ENCODE results near the gene MACC1.

MACC1 gene

GRCh38 chr7:20203316-20203715 is 13.9 kb downstream of the MACC1 start:
- Histone ChIP-seq H3K4me1 (ENCODE audit: insufficient read depth, low read length) (peaks cover 12% of the 10 kb centered on the region), H3K27ac (ENCODE audit: low read depth, low read length) (no peak overlapping the region), H3K27me3 (ENCODE audit: insufficient read depth, low read length) (no peaks in the 10 kb centered on the region), H3K36me3 (ENCODE audit: insufficient read depth, low read length) (no peaks in the 10 kb centered on the region), H3K9me3 (ENCODE audit: insufficient read depth, low read depth, low read length) (peaks cover 5% of the 10 kb centered on the region; the same call in 1 of the 2 replicates), H3K9ac (ENCODE audit: low read depth, low read length) (no peak overlapping the region), H3K4me3 (ENCODE audit: low read length) (no peak overlapping the region)
- 92% methylated on average over 4 of the region's 4 CpGs for WGBS

- Histone ChIP-seq H3K9me3 (ENCODE audit: insufficient read depth, low read depth, low read length) (no peaks in the 10 kb centered on the region), H3K36me3 (ENCODE audit: insufficient read depth, low read length) (no peaks in the 10 kb centered on the region), H3K27me3 (ENCODE audit: insufficient read depth, low read length) (no peaks in the 10 kb centered on the region), H3K27ac (ENCODE audit: low read depth, low read length) (no peak overlapping the region), H3K4me3 (ENCODE audit: low read length) (no peak overlapping the region), H3K4me1 (ENCODE audit: insufficient read depth, low read length) (peaks cover 21% of the 10 kb centered on the region), H3K9ac (ENCODE audit: low read depth, low read length) (no peak overlapping the region)
- 61% methylated on average over 3 of the region's 3 CpGs for WGBS
These were observed 15.8 kb downstream of the MACC1 start for GRCh38 chr7:20201380-20201779.

DNA sequence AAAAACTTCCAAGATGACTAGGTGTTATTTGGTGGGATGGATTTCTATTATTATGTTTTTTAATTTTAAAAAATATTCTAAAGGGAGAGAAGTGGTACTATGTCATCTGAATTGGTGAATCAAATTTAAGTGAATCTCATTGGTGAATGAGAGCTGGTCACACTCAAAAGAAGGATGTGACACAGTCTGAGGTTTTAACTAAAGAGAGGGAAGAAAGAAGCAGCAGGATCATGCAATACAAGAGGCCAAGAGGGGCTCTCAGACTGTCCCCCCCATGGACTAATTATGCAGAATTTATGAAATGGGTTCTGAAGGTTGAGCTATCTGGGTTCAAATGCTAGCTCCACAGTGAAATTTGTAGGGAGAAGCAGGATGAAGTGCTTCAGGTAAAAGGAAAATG is 16.2 kb downstream of the MACC1 start:
- no peaks in the 10 kb centered on the region for H3K9me3 ChIP-seq (ENCODE audit: insufficient read depth, low read depth, low read length)
- H3K27me3 ChIP-seq (ENCODE audit: insufficient read depth, low read length) = no peaks in the 10 kb centered on the region
- H3K4me3 ChIP-seq (ENCODE audit: low read length) = no peak overlapping the region
- no peaks in the 10 kb centered on the region for H3K36me3 ChIP-seq (ENCODE audit: insufficient read depth, low read length)
- H3K4me1 ChIP-seq (ENCODE audit: insufficient read depth, low read length) = peaks cover 21% of the 10 kb centered on the region
- H3K9ac ChIP-seq (ENCODE audit: low read depth, low read length) = no peak overlapping the region
- no peak overlapping the region for H3K27ac ChIP-seq (ENCODE audit: low read depth, low read length)

DNA sequence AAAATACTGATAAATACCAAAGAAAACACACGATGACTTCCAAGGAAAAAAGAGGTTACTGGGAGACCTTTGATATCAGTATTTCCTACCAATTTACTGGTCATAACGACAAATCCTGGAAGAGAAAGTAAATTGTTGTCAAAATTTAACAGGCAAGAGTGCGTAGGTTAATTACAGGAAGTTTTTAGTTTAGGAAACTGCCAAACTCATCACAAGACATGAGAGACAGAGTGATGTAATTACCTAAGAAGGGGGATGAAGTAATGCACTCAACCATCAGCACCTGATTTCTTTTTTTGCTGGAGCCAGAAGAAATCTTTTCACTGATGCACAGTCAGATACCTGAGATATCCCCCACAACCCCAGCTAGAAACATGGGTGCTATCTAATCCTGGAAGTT is 16.8 kb downstream of the MACC1 start:
- Histone ChIP-seq H3K4me1 (ENCODE audit: insufficient read depth, low read length) (peaks cover 21% of the 10 kb centered on the region), H3K36me3 (ENCODE audit: insufficient read depth, low read length) (no peaks in the 10 kb centered on the region), H3K4me3 (ENCODE audit: low read length) (no peak overlapping the region), H3K9me3 (ENCODE audit: insufficient read depth, low read depth, low read length) (no peaks in the 10 kb centered on the region), H3K27me3 (ENCODE audit: insufficient read depth, low read length) (no peaks in the 10 kb centered on the region), H3K9ac (ENCODE audit: low read depth, low read length) (no peak overlapping the region), H3K27ac (ENCODE audit: low read depth, low read length) (no peak overlapping the region)
- 94% methylated on average over 3 of the region's 3 CpGs for WGBS

DNA sequence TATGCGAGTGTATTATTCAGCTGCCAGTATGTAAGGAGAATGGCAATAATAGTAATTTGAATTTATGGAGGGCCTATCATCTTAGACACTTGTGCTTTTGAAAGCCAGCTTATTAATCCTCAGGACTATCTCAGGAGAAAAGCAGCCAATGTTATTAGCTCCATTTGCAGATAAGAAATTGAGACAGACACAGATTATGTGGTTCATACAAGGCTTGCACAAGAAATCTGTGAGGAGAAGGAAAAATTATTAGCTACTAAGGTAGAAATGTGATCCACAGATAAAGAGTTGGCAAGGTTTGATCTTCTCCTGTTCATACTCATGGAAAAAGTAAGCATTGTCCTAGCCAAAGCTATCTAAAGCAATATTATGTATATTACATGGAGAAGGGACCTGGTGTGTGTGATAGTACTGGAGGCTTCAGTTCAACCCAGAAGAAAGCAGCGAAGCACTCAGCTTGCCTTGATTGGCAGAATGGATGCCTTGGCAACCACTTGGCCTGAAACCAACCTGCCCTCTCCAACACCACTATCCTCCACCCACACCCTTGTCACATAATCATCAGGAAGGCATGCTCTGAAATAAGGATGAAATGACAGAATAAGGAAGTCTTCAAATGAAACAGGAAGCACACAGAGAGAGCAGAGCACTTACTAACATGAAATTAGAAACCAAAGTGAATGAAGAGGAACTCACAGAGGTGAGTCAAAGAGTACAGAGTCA is 18.0 kb downstream of the MACC1 start:
- no peak overlapping the region for H3K27ac ChIP-seq (ENCODE audit: low read depth, low read length)
- no peaks in the 10 kb centered on the region for H3K27me3 ChIP-seq (ENCODE audit: insufficient read depth, low read length)
- 97% methylated on average over 2 of the region's 2 CpGs for WGBS
- H3K9me3 ChIP-seq (ENCODE audit: insufficient read depth, low read depth, low read length) = no peaks in the 10 kb centered on the region
- no peaks in the 10 kb centered on the region for H3K36me3 ChIP-seq (ENCODE audit: insufficient read depth, low read length)
- H3K4me3 ChIP-seq (ENCODE audit: low read length) = no peak overlapping the region
- peaks cover 27% of the 10 kb centered on the region for H3K4me1 ChIP-seq (ENCODE audit: insufficient read depth, low read length)
- no peak overlapping the region for H3K9ac ChIP-seq (ENCODE audit: low read depth, low read length)

- H3K27ac ChIP-seq (ENCODE audit: low read depth, low read length) = no peak overlapping the region
- no peak overlapping the region for H3K4me3 ChIP-seq (ENCODE audit: low read length)
- WGBS = 88% methylated on average over 1 of the region's 1 CpG
- H3K9ac ChIP-seq (ENCODE audit: low read depth, low read length) = no peak overlapping the region
- H3K27me3 ChIP-seq (ENCODE audit: insufficient read depth, low read length) = no peaks in the 10 kb centered on the region
- peaks cover 29% of the 10 kb centered on the region for H3K4me1 ChIP-seq (ENCODE audit: insufficient read depth, low read length)
- no peaks in the 10 kb centered on the region for H3K9me3 ChIP-seq (ENCODE audit: insufficient read depth, low read depth, low read length)
- H3K36me3 ChIP-seq (ENCODE audit: insufficient read depth, low read length) = no peaks in the 10 kb centered on the region
These were observed 18.9 kb downstream of the MACC1 start for GRCh38 chr7:20198260-20198659.

GRCh38 chr7:20197837-20198236 is 19.3 kb downstream of the MACC1 start:
- H3K27me3 ChIP-seq (ENCODE audit: insufficient read depth, low read length) = no peaks in the 10 kb centered on the region
- no peak overlapping the region for H3K9ac ChIP-seq (ENCODE audit: low read depth, low read length)
- H3K36me3 ChIP-seq (ENCODE audit: insufficient read depth, low read length) = no peaks in the 10 kb centered on the region
- no peak overlapping the region for H3K4me3 ChIP-seq (ENCODE audit: low read length)
- peaks cover 29% of the 10 kb centered on the region for H3K4me1 ChIP-seq (ENCODE audit: insufficient read depth, low read length)
- no peaks in the 10 kb centered on the region for H3K9me3 ChIP-seq (ENCODE audit: insufficient read depth, low read depth, low read length)
- H3K27ac ChIP-seq (ENCODE audit: low read depth, low read length) = no peak overlapping the region

GRCh38 chr7:20197125-20197748 is 19.9 kb downstream of the MACC1 start:
- no peaks in the 10 kb centered on the region for H3K27me3 ChIP-seq (ENCODE audit: insufficient read depth, low read length)
- no peak overlapping the region for H3K4me3 ChIP-seq (ENCODE audit: low read length)
- WGBS = 89% methylated on average over 4 of the region's 4 CpGs
- H3K9me3 ChIP-seq (ENCODE audit: insufficient read depth, low read depth, low read length) = no peaks in the 10 kb centered on the region
- no peak overlapping the region for H3K9ac ChIP-seq (ENCODE audit: low read depth, low read length)
- peaks cover 29% of the 10 kb centered on the region for H3K4me1 ChIP-seq (ENCODE audit: insufficient read depth, low read length)
- H3K36me3 ChIP-seq (ENCODE audit: insufficient read depth, low read length) = no peaks in the 10 kb centered on the region
- H3K27ac ChIP-seq (ENCODE audit: low read depth, low read length) = peak overlapping the region; percentile 34; the same call in 1 of the 2 replicates

DNA sequence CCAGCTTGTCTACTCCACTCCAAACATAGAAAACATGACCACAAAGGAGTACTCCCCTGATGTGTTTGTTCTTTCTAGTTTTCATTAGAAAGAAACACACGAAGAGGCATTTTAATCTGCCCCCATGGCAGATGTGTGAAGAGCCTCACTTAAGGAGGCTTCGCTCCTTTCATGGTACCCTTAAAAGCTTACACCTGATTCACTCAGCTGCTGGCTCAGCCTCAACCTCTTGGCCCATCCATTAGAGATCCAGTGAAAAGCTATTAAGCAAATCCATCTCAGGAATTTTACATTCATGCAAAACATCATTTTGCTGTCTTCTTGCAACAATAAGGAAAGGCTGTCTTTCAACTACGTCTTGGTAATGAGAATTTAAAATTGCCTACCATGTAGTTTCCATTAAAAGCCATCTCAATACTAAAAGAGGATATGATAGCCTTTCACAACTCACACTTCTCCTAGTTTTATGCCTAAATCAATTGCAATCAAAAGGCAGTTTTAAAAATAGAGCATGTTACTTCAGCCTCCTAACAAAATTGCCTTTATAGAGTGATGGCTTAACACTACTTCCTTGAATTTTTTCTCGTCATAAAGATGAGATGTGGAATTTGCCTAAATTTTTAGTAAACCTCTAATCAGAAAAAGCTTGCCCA is 22.7 kb downstream of the MACC1 start:
- Histone ChIP-seq H3K9me3 (ENCODE audit: insufficient read depth, low read depth, low read length) (peaks cover 6% of the 10 kb centered on the region; the same call in 1 of the 2 replicates), H3K4me1 (ENCODE audit: insufficient read depth, low read length) (peaks cover 18% of the 10 kb centered on the region), H3K27ac (ENCODE audit: low read depth, low read length) (no peak overlapping the region), H3K36me3 (ENCODE audit: insufficient read depth, low read length) (no peaks in the 10 kb centered on the region), H3K9ac (ENCODE audit: low read depth, low read length) (no peak overlapping the region), H3K27me3 (ENCODE audit: insufficient read depth, low read length) (no peaks in the 10 kb centered on the region), H3K4me3 (ENCODE audit: low read length) (no peak overlapping the region)
- 85% methylated on average over 4 of the region's 4 CpGs for WGBS

DNA sequence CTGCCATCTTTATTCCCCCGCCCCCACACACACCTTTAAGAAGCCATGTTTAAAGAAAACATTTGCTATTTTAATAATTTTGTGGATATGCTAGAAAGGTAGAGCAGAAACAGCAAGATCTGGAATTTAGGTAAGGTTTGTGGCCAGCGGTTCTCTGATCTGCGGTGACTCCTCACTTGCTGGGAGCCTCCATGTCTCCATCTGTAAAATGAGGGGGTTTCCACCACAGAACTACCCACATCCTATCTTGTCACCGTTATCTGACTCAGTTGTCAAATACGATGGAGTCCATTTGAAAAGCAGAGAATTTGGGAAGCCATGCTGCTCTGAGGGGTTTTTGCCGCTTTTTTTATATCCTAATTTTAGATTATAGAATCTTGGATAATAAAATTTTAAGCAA is 23.3 kb downstream of the MACC1 start:
- Histone ChIP-seq H3K9me3 (ENCODE audit: insufficient read depth, low read depth, low read length) (peaks cover 7% of the 10 kb centered on the region; the same call in 1 of the 2 replicates), H3K36me3 (ENCODE audit: insufficient read depth, low read length) (no peaks in the 10 kb centered on the region), H3K27ac (ENCODE audit: low read depth, low read length) (no peak overlapping the region), H3K9ac (ENCODE audit: low read depth, low read length) (no peak overlapping the region), H3K27me3 (ENCODE audit: insufficient read depth, low read length) (no peaks in the 10 kb centered on the region), H3K4me1 (ENCODE audit: insufficient read depth, low read length) (peaks cover 17% of the 10 kb centered on the region), H3K4me3 (ENCODE audit: low read length) (no peak overlapping the region)
- WGBS = 100% methylated on average over 4 of the region's 6 CpGs

DNA sequence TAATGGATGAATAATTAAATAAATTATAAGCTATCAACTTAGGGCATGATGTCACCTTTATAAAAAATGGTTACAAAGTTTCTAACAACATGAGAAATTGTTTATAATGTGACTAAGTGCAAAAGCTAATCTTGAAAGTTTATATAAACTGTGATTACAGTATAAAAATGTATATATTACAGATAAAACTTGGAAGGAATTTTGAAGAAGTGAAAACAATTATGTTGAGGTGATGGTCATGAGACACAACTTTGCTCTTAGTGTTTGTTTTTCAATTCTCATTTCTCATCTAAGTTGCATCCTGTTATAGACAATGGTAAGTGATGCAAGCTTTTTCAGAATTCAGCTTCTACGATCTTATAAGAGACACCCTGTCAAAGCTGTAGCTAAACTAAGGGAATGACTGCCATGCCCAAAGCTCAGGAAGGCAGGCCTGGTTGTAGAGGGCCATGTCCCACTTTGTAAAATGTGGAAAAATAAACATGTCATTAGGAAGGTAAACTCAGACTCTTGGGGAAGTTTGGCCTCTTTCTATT is 23.9 kb downstream of the MACC1 start:
- Histone ChIP-seq H3K27me3 (ENCODE audit: insufficient read depth, low read length) (no peaks in the 10 kb centered on the region), H3K4me1 (ENCODE audit: insufficient read depth, low read length) (peaks cover 17% of the 10 kb centered on the region), H3K4me3 (ENCODE audit: low read length) (no peak overlapping the region), H3K36me3 (ENCODE audit: insufficient read depth, low read length) (no peaks in the 10 kb centered on the region), H3K9me3 (ENCODE audit: insufficient read depth, low read depth, low read length) (peaks cover 7% of the 10 kb centered on the region; the same call in 1 of the 2 replicates), H3K9ac (ENCODE audit: low read depth, low read length) (no peak overlapping the region), H3K27ac (ENCODE audit: low read depth, low read length) (no peak overlapping the region)
- WGBS = 92% methylated on average over 1 of the region's 1 CpG
